ENCODE data around the gene CPE.
A peak's percentile ranks its signal among the peaks of the same experiment; 100 is the strongest.
"Not testable (repeated sequence)": the region's sequence is repeated elsewhere in the genome, so short reads cannot be mapped to it uniquely, and the experiment has no call there.

Gene CPE

DNA sequence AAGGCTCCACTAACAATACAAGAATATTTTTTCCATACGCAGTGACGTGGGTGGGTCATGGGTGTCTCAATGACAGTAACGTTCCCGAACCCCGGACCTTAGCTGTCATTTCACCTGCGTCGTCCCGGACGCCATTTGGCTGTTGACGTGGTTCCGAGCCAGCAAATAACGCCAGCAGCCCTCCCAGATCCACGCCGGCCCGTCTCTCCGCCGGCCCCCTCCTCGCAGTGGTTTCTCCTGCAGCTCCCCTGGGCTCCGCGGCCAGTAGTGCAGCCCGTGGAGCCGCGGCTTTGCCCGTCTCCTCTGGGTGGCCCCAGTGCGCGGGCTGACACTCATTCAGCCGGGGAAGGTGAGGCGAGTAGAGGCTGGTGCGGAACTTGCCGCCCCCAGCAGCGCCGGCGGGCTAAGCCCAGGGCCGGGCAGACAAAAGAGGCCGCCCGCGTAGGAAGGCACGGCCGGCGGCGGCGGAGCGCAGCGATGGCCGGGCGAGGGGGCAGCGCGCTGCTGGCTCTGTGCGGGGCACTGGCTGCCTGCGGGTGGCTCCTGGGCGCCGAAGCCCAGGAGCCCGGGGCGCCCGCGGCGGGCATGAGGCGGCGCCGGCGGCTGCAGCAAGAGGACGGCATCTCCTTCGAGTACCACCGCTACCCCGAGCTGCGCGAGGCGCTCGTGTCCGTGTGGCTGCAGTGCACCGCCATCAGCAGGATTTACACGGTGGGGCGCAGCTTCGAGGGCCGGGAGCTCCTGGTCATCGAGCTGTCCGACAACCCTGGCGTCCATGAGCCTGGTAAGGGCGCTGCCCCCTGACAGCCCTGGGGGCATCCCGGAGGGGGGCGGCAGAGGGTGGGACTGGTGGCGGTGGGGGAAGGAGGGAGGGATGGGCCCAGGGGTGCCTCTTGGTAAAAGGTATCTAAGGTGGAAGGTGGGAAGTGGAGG lies at the start of gene CPE:
TSS of gene CPE (plus strand) at position 264 of the 933 bp plus-strand sequence. CDS start at position 478, 214 bp downstream.
- DNase-seq: peak; percentile 49

DNA sequence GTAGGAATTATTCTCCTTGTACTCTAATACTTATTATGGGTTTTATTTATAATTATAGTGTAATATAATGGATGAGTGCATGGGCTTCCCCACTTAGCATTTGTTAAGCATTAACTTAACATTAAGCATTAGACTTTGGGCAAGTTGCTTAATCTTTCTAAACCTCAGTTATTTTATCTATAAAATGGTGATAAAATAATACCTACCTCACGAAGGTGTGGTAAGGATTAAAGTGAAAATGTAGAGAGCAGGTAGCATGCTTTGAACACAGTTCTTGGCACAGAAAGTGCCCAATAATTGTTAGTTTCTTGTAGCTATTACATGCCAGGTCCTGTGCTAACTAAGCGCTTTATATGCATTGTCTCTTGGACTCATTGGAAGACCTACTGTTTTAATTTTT lies 48.7 kb upstream of the CPE start:
- no peak for DNase-seq

- no peak for DNase-seq
Observed at GRCh38 chr4:165330666-165331065, 48.1 kb upstream of the CPE start.

- DNase-seq: peak; percentile 67
Observed at GRCh38 chr4:165331359-165331758, 47.4 kb upstream of the CPE start.

DNA sequence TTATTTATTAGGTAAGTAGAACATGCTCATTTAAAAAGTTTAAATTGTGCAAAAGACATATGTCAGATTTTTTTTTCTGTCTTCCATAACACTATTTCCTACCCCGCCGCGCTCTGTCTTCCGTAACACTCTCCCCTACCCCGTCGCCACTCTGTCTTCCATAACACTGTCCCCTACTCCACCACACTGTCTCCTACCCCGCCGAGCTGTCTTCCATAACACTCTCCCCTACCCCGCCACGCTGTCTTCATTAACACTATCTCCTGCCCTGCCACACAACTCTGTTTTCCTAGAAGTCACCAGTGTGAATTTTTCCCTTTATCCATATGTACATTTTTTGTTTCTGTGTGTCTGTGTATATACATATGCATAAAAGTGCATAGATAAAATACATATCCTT lies 47.0 kb upstream of the CPE start:
- DNase-seq: no peak

DNA sequence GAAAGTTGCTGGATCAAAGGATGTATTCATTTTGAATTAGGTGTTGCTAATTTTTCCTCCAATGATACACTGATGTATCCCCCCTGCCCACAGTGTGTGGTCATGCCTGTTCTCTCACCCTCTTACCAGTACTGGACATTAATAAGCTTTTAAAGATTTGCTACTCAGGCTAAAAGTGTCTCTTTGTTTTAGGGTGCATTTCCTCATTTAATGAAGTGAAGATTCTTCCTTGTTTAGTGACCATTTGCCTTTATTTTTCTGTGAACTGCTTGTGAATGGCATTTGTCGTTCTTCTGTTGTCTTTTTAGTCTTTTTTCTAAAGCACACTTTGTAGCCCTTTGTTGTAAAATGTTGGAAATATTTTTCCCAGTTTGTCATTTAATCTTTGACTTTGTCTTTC lies 46.3 kb upstream of the CPE start:
- no peak for DNase-seq

DNA sequence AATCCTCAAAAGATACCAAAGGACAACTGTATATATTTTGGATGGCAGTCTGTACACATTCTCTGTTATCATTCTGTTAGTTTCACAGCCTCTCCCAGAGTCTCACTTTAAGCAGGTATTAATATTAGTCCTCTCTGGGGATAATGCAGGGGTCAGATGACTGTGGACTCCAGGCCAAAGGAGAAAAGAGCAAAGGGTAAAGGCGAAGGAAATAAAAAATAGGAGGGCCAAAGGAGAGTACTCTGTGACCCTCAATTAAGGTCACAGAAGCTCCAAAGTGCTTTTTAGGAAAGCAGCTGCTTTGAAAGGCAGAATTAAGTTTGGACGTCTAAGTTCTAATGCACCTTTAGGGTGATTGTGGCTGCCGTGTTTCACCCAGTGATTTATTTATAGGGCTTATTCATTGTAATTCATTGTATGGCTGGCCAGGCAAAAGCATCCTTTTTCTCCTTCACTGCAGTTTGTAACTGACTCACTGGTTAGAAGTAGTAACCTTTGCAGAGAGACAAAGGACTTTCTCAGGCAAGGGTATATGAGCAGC lies 43.6 kb upstream of the CPE start:
- no peak for DNase-seq

DNA sequence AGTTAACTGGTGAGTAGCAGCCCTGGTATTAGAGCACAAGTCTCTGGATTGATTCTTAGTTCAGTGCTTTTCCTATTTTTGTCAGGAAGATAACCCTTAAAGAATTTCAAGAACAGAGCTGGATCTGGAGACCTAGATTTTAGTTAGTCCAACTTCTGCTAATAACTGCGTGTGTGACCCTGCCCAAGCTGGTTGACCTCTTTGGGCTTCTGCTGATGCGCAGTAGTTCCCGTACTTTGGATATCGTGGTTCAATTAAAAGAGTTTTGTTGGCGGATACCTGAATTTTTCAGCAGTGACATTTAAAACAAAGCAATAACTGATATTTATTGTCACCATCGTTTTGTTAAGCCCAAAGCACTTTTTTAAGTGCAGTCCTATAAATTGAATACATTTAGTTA lies 42.1 kb upstream of the CPE start:
- DNase-seq: no peak

GRCh38 chr4:165342340-165342739 lies 36.5 kb upstream of the CPE start:
- DNase-seq: not testable (repeated sequence)

- no peak for DNase-seq
Observed at GRCh38 chr4:165343353-165344191, 35.2 kb upstream of the CPE start.

GRCh38 chr4:165345666-165346417 lies 33.0 kb upstream of the CPE start:
- DNase-seq: no peak

GRCh38 chr4:165347647-165348569 lies 30.9 kb upstream of the CPE start:
- DNase-seq: no peak

DNA sequence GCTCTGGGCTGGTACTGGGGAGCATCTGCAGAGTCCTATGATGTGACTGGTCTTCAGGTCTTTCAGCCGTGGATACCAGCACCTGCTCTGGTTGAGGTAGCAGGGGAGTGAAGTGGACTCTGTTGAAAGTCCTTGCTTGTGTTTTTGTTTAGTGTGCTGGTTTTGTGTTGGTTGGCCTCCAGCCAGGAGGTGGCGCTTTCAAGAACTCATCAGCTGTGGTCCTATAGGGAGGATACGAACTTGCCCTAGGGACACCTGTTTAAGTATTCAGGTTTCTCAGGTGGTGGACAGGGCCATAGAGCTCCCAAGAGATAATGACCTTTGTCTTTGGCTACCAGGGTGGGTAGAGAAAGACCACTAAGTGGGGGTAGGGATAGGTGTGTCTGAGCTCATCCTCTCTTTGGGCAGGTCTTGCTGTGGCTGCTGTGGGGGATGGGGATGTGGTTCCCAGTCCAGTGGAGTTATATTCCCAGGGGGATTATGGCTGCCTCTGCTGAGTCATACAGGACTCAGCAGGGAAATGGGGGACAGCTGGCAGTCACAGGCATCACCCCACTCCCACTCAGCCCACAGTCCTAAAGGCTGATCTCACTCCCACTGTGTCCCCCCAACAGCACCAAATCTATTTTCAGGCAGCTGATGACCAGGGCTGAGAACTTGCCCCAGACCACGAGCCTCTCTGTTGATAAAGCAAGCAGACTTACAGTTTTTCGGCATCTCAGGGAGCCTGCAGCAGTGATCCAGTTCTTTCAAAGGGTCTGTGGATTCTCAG lies 27.3 kb upstream of the CPE start:
- DNase-seq: no peak

DNA sequence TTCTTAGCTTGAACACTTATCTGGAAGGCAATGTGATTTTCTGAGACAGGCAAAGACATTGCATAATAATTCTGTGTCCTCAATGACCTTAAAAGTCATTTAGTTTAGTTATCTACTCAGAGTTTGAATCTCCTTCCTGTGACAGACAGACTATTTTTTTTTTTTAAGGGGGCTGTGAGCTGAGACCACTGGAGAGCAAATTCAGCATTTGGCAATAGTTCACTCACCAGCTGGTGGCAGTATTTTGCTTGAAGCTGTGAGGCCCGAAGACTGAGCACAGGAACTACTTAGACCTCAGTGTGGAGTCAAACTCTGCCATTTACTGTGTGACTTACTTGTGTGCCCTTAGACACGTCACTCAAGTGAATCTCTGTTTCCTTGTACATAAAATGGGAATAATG lies 22.9 kb upstream of the CPE start:
- peak; percentile 15 for DNase-seq

GRCh38 chr4:165359506-165359905 lies 19.3 kb upstream of the CPE start:
- no peak for DNase-seq

DNA sequence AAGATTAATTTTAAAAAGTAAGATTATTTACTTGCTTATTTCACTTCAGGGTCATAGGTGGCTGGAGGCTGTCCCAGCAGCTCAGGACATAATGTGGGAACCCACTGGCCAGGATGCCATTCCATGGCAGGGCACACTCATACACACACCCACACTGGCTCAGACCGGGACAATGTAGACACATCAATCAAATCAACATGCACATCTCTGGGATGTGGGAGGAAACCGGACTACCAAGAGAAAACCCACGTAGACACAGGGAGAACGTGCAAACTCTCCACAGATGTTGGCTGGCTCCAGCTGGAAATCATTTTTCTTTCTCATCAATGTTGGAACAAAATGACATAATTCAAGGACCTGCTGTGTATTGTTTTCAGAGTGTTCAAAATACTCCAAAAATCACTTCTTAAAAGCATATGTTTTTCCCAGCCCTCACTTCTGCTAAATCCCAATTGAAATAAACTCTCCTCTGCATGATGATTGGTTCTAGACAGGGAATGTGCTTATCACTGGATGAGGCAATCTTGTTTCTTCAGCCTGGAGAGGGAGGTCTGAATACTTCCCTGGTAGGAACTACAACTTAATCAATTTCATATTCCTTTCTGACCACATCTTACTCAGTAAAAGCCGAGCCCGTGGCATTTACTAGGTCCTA lies 18.6 kb upstream of the CPE start:
- no peak for DNase-seq

- DNase-seq: no peak
Observed at GRCh38 chr4:165360985-165361670, 17.7 kb upstream of the CPE start.

- DNase-seq: no peak
Observed at GRCh38 chr4:165361810-165362209, 17.0 kb upstream of the CPE start.

DNA sequence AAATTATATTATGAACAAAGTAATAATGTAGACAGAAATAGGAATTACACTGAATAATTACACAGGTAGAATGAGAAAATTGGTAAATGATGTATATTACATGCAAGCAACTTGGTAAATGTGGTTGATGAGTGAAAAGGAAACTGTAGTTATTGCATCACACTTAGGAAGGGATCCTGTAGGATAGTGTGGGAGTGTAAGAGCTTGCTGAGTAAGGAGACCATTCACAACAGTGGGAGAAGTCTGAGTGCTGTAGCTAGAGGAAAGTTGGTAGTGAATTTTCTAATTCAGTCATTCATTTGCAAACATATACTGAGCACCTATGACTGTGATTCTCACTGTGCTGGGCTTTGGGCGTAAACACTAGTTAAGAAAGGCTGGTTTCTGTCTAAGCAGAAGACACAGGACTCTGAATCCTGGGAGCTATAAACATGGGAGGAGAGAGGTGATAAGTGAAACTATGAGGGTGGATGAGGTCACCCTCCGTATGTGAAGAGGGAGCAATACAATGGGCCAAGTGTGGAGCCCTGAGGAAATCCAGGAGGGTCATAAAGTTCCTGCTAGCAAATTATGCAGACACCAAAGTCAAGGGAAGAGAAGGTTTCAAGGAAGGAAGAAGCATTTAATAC lies 14.2 kb upstream of the CPE start:
- peak; percentile 18 for DNase-seq

All from activated CD4-positive, alpha-beta T cell treated with anti-CD3 and anti-CD28 coated beads, Interleukin-2, amount 50 U/mL, for 16 hours (primary cell).